HG02852 (cell line): Measurements from ENCODE around the gene PVRIG.
"Not testable (repeated sequence)": the region's sequence is repeated elsewhere in the genome, so short reads cannot be mapped to it uniquely, and the experiment has no call there.

ENCODE experiments used
- ATAC-seq: cut with Tn5 transposase; IDR thresholded peaks from one replicate; pipeline ENCODE4 v1.9.1; 2021; ENCODE audit warnings: mild to moderate bottlenecking, moderate library complexity; ENCODE audit not compliant: unreplicated experiment

PVRIG gene

DNA sequence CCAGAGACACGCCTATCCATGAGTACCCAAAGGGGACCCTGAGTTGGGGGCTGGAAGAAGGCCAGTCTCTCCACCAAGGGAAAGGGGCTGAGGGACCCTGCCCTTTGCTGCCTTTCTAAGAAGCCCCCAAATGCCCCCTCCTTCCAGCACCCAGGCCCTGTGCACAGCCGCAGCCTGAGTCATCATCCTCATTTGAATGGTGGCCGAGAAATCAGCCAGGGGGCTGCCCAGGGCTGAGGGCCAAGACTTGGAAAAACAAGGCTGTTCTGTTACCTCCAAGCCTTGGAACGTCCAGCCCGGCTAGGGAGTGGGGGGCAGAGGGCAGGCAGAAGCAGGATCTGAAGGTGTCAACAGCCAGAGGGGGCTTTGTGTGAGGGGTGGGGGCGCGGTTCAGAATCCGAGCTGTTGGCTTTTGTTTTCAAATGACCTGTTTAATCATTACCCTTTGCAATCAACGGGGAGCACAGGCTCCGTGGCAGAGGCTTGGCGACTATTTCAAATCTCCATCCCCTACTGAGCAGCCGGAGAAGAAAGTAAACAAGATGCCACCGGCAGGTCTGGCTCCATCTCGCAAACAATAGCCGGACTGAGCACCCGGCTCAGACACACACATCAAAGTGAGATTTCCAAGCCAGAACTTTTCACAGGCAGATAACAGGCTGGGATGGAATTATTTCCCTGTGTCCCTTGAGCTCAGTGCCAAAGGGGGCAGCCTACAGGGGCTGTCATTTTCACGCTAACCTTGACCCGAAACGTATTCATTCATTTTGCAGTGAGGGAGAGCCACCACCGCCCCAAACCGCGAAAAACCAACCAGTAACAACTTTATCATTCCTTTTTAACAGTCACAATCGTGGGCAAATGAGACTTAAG lies 50.5 kb downstream of the PVRIG start:
- ATAC-seq = not testable (repeated sequence)
